T47D (cell line): Measurements from ENCODE around the gene AP2B1.

Experiments used
- DNase-seq, 2 experiments: peaks; one replicate each; pipeline versions ENCODE4 v3.0.0 to v3.0.0-alpha.2; 2011 to 2012; ENCODE audit warnings: low read depth in 1 of 2, low spot score in 1 of 2
- JUND ChIP-seq: IDR thresholded peaks from 2 replicates; pipeline ENCODE4 v1.6.1; 2012; ENCODE audit warnings: low read depth
- in situ Hi-C: cut with HindIII; loops from 2 replicates; pipeline ENCODE4 v1.10.0; 2016; ENCODE audit warnings: low sequenced_read_pairs, low pct_unique_long_range_greater_than_20kb

AP2B1 gene

DNA sequence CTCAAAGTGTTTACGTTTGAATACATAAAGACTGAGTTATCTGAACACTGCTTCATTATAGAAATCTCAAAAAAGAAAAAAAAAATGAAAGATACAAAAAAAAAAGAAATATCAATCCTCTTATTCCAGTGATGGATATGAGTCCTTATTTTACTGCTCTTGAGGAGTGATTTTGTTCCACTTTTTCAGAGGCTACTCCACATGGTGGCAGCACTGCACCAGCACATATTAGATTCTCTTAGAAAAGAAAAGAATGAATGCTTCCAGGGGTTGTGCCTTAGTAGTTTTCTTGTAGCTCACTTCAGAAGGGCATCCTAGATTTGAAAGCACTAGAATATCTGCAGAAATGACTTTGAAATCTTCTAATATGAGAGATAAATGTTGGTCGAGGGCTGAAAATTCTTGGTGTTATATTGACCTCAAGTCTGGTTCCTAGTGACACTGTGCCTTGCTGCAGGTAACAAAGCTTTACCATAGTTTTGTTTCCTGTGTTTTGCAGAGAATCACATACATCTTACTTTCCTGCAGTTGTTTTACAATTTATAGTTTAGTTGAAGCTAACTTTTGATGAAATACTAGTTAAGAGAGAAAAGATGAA, 25.9 kb downstream of the AP2B1 start:
- DNase-seq = peak in 1 of 2 experiments; percentile 79
- in situ Hi-C loops = loop anchor here (25.0 kb wide), 1 partner anchor 124 kb away; the partner anchor contains the start of gene RASL10B
- no peak for TF ChIP-seq JUND

DNA sequence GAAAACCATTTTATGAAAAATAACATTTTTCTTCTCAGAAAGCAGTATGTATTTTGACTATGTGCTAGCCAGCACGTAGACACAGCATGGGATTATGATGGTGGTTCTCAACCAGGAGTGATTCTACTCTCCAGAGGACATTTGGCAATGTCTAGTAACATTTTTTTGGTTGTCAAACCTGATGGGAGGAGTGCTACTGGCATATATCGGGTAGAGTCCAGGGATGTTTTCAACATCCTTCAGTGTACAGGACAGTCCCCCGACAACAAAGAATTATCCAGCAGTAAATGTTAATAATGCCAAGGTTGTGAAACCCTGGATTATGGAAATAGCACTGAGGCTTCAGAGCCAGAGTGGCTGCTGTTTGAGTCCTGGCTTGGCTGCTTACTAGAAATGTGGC, 27.7 kb downstream of the AP2B1 start:
- DNase-seq = no peak
- TF ChIP-seq JUND = no peak
- in situ Hi-C loops = loop anchor here (25.0 kb wide), 1 partner anchor 122 kb away; the partner anchor contains the start of gene RASL10B

GRCh38 chr17:35616536-35616935, 29.4 kb downstream of the AP2B1 start:
- in situ Hi-C loops = loop anchor here (25.0 kb wide), 1 partner anchor 121 kb away; the partner anchor contains the start of gene RASL10B

DNA sequence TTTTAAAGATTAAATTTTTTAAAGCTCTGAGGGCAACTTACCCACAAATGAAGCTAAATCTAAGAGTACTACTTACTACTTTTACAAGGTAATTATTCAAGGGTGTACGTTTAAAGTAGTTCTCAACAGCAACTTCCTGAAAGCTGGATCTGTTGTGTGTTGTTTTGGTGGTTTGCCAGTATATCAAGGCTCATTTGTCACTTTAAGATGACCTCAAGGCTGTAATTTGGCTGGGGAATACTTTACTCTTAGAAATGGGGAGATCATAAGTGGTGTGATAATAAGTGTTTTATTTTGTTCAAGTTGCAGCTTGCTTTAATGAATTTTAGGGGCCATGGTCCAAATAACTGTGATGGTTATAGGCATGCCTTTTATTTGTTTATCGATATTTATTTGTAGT, 30.4 kb downstream of the AP2B1 start:
- in situ Hi-C loops = loop anchor here (25.0 kb wide), 1 partner anchor 120 kb away; the partner anchor contains the start of gene RASL10B
- DNase-seq = no peak
- TF ChIP-seq JUND = no peak

More at GRCh38 chr17:35616536-35616935, 29.4 kb downstream of the AP2B1 start:
- DNase-seq = no peak
- TF ChIP-seq JUND = no peak

GRCh38 chr17:35618628-35619027, 31.5 kb downstream of the AP2B1 start:
- no peak for DNase-seq
- in situ Hi-C loops = loop anchor here (25.0 kb wide), 1 partner anchor 119 kb away; the partner anchor contains the start of gene RASL10B

DNA sequence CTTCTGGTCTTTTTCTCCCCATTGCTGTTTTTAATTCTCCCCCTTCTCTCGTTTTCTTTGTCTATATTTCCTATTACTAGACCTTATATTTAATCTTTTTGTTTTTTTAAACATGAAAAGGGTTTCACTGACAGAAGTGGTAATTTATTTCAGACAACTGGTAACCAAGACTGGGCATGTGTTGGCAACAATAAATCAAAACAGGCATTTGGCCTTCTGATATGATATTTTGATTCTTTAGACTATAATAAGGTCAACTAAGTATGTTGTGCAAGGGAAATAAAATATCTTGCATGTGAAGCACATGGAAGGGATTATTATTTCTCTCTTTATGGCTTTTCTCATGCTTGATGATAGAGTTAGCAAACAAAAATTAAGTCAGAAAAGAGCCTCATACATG, 34.6 kb downstream of the AP2B1 start:
- DNase-seq = no peak
- no peak for TF ChIP-seq JUND
- in situ Hi-C loops = loop anchor here (25.0 kb wide), 1 partner anchor 116 kb away; the partner anchor contains the start of gene RASL10B

More at GRCh38 chr17:35618628-35619027, 31.5 kb downstream of the AP2B1 start:
- no peak for TF ChIP-seq JUND

- DNase-seq = no peak
- in situ Hi-C loops = no loop called here
- no peak for TF ChIP-seq JUND
Measured at GRCh38 chr17:35627417-35627816, 40.3 kb downstream of the AP2B1 start.

DNA sequence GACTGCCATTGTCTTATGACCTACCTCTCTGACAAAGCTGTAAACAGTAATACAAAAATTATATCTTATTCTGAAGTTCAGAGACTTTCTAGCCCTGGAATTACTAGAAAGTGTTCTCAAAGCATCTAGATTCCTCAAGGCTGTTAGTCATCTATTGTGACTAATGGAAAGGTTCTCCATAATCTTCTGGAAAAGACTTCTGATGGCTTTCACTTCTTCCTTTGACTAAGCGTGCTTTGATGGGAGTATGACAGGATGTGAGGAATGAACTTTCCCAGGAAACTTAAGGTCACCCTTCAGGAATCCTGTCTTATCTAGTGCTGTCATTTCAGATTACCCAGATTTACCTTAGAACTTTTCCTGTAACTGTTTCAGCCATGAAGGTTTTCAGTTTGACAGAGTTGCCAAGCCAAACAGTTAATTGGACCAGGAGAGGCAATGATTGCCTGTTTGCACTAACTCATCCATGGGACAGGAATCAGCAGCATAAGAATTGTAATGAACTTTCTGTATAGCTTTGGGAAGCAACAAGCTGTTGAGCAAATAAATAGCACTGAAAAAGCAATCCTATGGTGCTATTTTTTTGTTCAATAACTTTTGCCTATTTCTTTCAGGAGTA, 43.5 kb downstream of the AP2B1 start:
- TF ChIP-seq JUND = no peak
- DNase-seq = no peak
- in situ Hi-C loops = no loop called here

- no peak for DNase-seq
- TF ChIP-seq JUND = no peak
Measured at GRCh38 chr17:35641032-35641431, 53.9 kb downstream of the AP2B1 start.

GRCh38 chr17:35645923-35646322, 58.8 kb downstream of the AP2B1 start:
- no peak for DNase-seq
- no peak for TF ChIP-seq JUND
- in situ Hi-C loops = no loop called here

More at GRCh38 chr17:35641032-35641431, 53.9 kb downstream of the AP2B1 start:
- in situ Hi-C loops = no loop called here

GRCh38 chr17:35651467-35651866, 64.3 kb downstream of the AP2B1 start:
- TF ChIP-seq JUND = no peak
- in situ Hi-C loops = no loop called here
- no peak for DNase-seq

- TF ChIP-seq JUND = no peak
Measured at GRCh38 chr17:35653619-35654361, 66.7 kb downstream of the AP2B1 start.

DNA sequence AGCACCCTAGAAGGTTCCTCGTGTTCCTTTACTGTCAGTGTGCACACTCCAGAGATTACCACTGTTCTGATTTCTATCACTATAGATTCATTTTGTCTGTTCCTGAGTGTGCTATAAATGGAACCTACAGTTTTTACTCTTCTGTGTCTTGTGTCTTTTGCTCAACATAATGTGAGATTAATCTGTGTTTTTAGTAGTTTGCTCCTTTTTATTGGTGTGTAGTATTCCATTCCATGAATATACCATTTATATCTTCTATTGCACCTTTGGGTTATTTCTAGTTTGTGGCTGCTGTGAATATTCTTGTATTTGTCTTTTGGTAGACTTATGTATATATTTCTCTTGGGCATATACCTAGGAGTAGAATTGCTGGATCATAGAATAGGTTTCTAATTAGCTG, 68.2 kb downstream of the AP2B1 start:
- in situ Hi-C loops = no loop called here
- TF ChIP-seq JUND = no peak
- no peak for DNase-seq

More at GRCh38 chr17:35653619-35654361, 66.7 kb downstream of the AP2B1 start:
- in situ Hi-C loops = no loop called here
- no peak for DNase-seq
